NB4 (cell line): Measurements from ENCODE around the gene ADCY2.

Experiments
- CTCF ChIP-seq: IDR thresholded peaks from one replicate; pipeline ENCODE4 v1.5.1; 2012; ENCODE audit warnings: low read depth, low read length
- MAX ChIP-seq: IDR thresholded peaks from 2 replicates; pipeline ENCODE4 v1.6.1; 2011; ENCODE audit warnings: low read depth, low read length
- MYC ChIP-seq: IDR thresholded peaks from 2 replicates; pipeline ENCODE4 v1.6.1; 2011; ENCODE audit warnings: low read depth, low read length
- POLR2A ChIP-seq: IDR thresholded peaks from 2 replicates; pipeline ENCODE4 v1.6.1; 2011; ENCODE audit warnings: mild to moderate bottlenecking; ENCODE audit not compliant: insufficient read length; ENCODE audit errors: extremely low read depth

- TF ChIP-seq CTCF (no peak), POLR2A (no peak), MAX (no peak), MYC (no peak)
Measured at GRCh38 chr5:7420510-7421280, 24.8 kb downstream of the ADCY2 start.
